Left ventricle myocardium inferior (tissue), 1 donor: ENCODE results near the gene SCAMP1. TPM values are rescaled to one million over a fixed set of nuclear protein-coding genes. Genes with fewer than 3 reads are reported as not detected.

Experiments
- DNase-seq: peaks from one replicate; pipeline ENCODE4 v3.0.0-alpha.2; 2020
- H3K27ac ChIP-seq: fragments of 200-600 bp; replicated peaks from 2 replicates; pipeline ENCODE4 v1.8.0; 2021
- H3K27me3 ChIP-seq: fragments of 200-600 bp; 2 replicates; pipeline ENCODE4 v1.8.0; 2021; ENCODE audit warnings: low read depth
- H3K36me3 ChIP-seq: fragments of 200-600 bp; 2 replicates; pipeline ENCODE4 v1.8.0; 2021
- H3K4me1 ChIP-seq: fragments of 200-600 bp; 2 replicates; pipeline ENCODE4 v1.8.0; 2021
- H3K4me3 ChIP-seq: fragments of 200-600 bp; 2 replicates; pipeline ENCODE4 v1.8.0; 2021; ENCODE audit warnings: mild to moderate bottlenecking, moderate library complexity
- H3K9me3 ChIP-seq: fragments of 200-600 bp; replicated peaks from 2 replicates; pipeline ENCODE4 v1.8.0; 2021
- intact Hi-C: fragments of 100-400 bp; cut with micrococcal nuclease; formaldehyde crosslinking; loops from one replicate; pipeline ENCODE4 v1.11.0; 2022
- total RNA-seq: library from RNA; stranded (reverse); fragmentation: NEBNext Ultra II Directional; extraction: Animal tissue kit (Norgen Biotek cat#: 25700); gene quantifications from one replicate; pipeline ENCODE4 v1.2.1, GENCODE V29; 2021
- TF ChIP-seq, protein P1 (sequence below): fragments of 200-600 bp; IDR thresholded peaks from 2 replicates; pipeline ENCODE4 v1.8.0; 2021; ENCODE audit warnings: antibody characterized with exemption, mild to moderate bottlenecking, borderline replicate concordance
- donor health status: DM: no; HTN: yes; CAD: no; lungs with severe emphysema.

Gene SCAMP1
- total RNA-seq, 1 donor from 2014 or later = 29.2 TPM

DNA sequence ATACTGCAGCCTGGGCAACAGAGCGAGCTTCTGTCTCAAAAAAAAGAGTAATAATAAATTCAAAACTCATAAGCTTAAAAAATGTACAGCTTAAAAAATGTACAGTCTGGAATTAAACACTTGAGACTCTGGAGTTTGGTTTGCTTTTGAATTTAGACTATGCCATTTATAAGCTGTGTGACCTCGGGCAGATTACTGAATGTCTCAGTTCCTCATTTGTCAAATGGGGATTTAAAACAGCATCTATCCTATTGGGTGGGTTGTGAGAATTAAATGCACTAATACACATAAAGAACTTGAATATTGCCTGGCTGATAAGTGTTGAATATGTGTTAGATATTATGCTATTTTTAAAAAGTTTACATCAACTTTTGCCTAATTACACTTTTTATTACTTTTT, 98.4 kb downstream of the SCAMP1 start:
- TF ChIP-seq, protein P1, sequence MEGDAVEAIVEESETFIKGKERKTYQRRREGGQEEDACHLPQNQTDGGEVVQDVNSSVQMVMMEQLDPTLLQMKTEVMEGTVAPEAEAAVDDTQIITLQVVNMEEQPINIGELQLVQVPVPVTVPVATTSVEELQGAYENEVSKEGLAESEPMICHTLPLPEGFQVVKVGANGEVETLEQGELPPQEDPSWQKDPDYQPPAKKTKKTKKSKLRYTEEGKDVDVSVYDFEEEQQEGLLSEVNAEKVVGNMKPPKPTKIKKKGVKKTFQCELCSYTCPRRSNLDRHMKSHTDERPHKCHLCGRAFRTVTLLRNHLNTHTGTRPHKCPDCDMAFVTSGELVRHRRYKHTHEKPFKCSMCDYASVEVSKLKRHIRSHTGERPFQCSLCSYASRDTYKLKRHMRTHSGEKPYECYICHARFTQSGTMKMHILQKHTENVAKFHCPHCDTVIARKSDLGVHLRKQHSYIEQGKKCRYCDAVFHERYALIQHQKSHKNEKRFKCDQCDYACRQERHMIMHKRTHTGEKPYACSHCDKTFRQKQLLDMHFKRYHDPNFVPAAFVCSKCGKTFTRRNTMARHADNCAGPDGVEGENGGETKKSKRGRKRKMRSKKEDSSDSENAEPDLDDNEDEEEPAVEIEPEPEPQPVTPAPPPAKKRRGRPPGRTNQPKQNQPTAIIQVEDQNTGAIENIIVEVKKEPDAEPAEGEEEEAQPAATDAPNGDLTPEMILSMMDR = no peak
- Histone ChIP-seq H3K9me3 (no peaks in the 10 kb centered on the region), H3K27ac (no peak overlapping the region), H3K36me3 (peaks cover 22% of the 10 kb centered on the region), H3K4me1 (no peaks in the 10 kb centered on the region), H3K4me3 (no peak overlapping the region), H3K27me3 (no peaks in the 10 kb centered on the region)
- intact Hi-C loops = no loop called here
- no peak for DNase-seq

DNA sequence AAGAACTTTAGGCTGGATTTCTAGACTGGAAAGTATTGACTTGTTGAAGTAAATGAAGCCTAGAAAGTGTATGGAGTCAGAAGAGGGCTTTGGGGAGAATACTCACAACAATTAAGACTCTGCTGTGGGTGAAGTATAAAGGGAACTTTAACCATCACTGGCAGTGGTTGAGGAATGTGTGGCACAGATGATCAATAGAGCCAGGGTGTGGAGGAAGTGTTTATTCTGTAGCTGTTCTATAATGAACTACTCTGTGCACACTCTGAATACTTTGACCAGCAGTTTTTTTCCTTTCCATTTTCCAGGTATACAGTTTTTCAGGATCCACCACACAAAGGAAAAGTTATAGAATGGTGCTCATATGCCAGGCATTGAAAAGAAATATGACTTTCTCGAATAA, 106.7 kb downstream of the SCAMP1 start:
- DNase-seq = no peak
- TF ChIP-seq, protein P1 = no peak
- intact Hi-C loops = loop anchor here (2.0 to 10.0 kb wide), 2 partner anchors 66 to 498 kb away; no protein-coding TSS in a partner anchor

DNA sequence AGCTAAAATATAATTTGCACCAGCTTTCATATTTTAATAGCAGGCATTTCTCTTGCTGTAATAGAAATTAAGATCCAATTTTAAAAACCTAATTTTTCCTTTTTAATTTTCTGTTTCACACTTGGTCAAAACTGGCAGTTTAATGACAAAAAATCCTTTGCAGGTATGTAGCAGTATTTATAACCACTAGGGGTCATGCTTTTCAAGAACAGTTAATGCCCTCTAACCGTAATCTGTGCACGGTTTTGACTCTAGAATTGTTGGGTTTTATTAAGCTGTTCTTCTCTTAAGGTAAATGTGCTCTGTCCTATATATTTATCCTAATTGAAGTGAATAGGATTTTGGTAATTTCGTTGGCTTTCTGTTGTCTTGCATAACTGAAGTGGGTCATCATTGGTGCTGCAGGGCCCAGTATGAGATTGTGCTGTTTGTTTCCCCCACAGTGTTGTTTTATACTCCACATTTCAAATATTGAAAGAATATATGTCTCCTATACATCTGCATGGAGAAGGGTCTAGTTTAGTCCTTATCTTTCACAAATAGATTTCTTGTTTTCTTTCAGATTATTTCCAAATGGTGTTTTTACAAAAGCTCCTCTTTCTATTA, 107.4 kb downstream of the SCAMP1 start:
- no peaks in the 10 kb centered on the region for H3K9me3 ChIP-seq
- TF ChIP-seq, protein P1 = peak; percentile 86
- H3K27me3 ChIP-seq = no peaks in the 10 kb centered on the region
- H3K4me3 ChIP-seq = no peak overlapping the region
- intact Hi-C loops = loop anchor here (2.0 to 10.0 kb wide), 2 partner anchors 65 to 497 kb away; no protein-coding TSS in a partner anchor
- H3K27ac ChIP-seq = no peak overlapping the region
- no peak for DNase-seq
- H3K4me1 ChIP-seq = peaks cover 5% of the 10 kb centered on the region
- peaks cover 11% of the 10 kb centered on the region for H3K36me3 ChIP-seq

More for the DNA sequence above, 106.7 kb downstream of the SCAMP1 start:
- Histone ChIP-seq H3K4me3 (no peak overlapping the region), H3K27me3 (no peaks in the 10 kb centered on the region), H3K9me3 (no peaks in the 10 kb centered on the region), H3K27ac (no peak overlapping the region), H3K4me1 (peaks cover 5% of the 10 kb centered on the region), H3K36me3 (peaks cover 11% of the 10 kb centered on the region)

DNA sequence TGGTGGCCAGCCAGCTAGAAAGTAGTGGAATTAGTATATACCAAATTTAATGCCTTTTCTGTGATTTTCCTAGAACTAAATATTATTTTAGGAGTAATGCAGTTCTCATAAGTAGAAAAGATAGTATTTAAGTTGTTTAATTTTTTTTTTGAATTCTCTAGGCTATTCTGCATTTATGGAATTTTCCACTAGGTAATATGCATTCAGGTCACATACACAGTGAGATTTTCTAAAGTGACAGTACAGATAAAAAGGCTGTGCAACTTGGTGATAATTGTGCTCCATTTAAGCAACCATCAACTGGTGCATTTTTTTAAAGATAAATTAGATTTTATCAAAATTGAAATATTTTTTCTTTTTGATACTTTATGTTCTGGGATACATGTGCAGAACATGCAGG, 111.5 kb downstream of the SCAMP1 start:
- H3K36me3 ChIP-seq = peaks cover 7% of the 10 kb centered on the region
- TF ChIP-seq, protein P1 = no peak
- intact Hi-C loops = no loop called here
- no peak overlapping the region for H3K4me3 ChIP-seq
- H3K4me1 ChIP-seq = peaks cover 5% of the 10 kb centered on the region
- no peak overlapping the region for H3K27ac ChIP-seq
- no peak for DNase-seq
- H3K9me3 ChIP-seq = no peaks in the 10 kb centered on the region
- H3K27me3 ChIP-seq = no peaks in the 10 kb centered on the region

DNA sequence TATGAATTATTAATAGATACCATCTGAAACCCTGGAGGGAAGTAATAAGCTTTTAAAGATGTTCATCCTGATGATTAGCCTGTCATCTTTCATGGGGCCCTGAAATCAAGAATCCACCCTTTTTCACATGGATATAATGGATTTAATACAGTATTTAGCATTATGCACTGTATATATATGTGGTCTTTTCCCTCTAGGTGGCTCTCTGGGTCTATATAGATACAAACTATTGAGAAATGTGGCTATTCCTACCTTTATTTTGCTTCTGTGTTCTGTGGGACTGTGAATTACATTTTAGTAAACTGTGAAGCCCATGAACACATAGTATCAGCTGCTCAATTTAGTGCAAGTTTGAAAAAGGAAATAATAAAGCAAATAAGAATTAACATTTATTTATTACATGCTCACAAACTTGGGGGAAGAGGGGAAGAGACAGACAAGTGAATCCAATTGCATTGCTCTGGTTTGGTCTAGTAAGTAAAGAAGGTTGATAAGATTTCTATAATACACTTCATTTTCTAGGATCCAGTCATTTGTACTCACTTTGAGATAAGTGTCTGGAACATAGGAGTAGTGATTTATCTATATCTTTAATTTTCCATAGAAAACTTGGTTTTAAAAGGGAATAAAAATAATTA, 112.2 kb downstream of the SCAMP1 start:
- Histone ChIP-seq H3K36me3 (peaks cover 7% of the 10 kb centered on the region), H3K9me3 (no peaks in the 10 kb centered on the region), H3K27ac (no peak overlapping the region), H3K4me3 (no peak overlapping the region), H3K27me3 (no peaks in the 10 kb centered on the region), H3K4me1 (peaks cover 5% of the 10 kb centered on the region)
- TF ChIP-seq, protein P1 = peak; percentile 36
- intact Hi-C loops = no loop called here
- no peak for DNase-seq
